Measurements from ENCODE around the gene CNOT8. TPM values are rescaled to one million over a fixed set of nuclear protein-coding genes. Genes with fewer than 3 reads are reported as not detected.

CNOT8 gene
- total and polyA plus RNA-seq, 9 of the 15 experiments (the other 6 are each of a cell fraction or from before 2014, with no cell fraction given), result 15.2 to 68.9 (median 52.1) TPM

DNA sequence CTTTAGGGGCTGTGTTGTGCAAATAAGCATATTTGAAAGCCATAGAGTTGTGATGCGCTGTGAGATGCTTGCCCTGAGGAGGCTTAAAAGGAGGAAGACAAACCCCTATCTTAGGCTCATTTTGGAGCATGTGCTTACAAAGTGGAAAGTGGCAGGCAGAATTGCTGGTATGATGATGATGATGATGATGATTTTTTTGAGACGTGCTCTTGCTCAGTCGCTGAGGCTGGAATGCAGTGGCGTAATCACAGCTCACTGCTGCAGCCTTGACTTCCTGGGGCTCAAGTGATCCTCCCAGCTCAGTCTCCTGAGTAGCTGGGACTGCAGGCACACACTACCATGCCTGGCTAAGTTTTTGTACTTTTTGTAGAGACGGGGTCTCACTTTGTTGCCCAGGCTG is 1.7 kb downstream of the CNOT8 start:
- TF ChIP-seq MYC (IDR thresholded peaks at IDR 0.05; ENCODE audit: low read depth, low read length), result 0 out of 2 replicates have a peak, but pooled peaks have one; percentile 16
- no peak for TF ChIP-seq MYC (CRISPR knock-in tag; IDR thresholded peaks at IDR 0.05; ENCODE audit: borderline replicate concordance, low read depth)
- peak in 1 of 2 experiments; percentile 52; a peak in 1 of 4 replicates for TF ChIP-seq TEAD1 (CRISPR knock-in tag; IDR thresholded peaks at IDR 0.05)
- TF ChIP-seq TCFL5 (CRISPR knock-in tag; conservative IDR thresholded peaks at IDR 0.05), result no peak
- TF ChIP-seq CEBPB (tag; IDR thresholded peaks at IDR 0.05), result peak; percentile 72
- in situ Hi-C loops (cut with MboI), result no loop called here
- peak; percentile 40 for FAIRE-seq
- Histone ChIP-seq H2AFZ (ENCODE audit: low read depth, low read length) (no peak overlapping the region), H3K79me2 (ENCODE audit: control insufficient read depth, insufficient read depth, low read length) (peaks cover 65% of the 10 kb centered on the region), H4K20me1 (replicated peaks; ENCODE audit: control insufficient read depth, insufficient read depth, low read length) (no peaks in the 10 kb centered on the region; the same call in 1 of the 2 replicates), H3K27ac (ENCODE audit: extremely low read depth, low read depth, low read length) (peak overlapping the region; percentile 95; the same call in 2 of the 3 replicates), H3K4me3 (peak overlapping the region; percentile 88), H3K36me3 (ENCODE audit: control insufficient read depth, insufficient read depth, low read length) (peaks cover 31% of the 10 kb centered on the region), H3K4me2 (ENCODE audit: insufficient read depth, low read length) (peak overlapping the region; percentile 96), H3K27me3 (ENCODE audit: control insufficient read depth in 2 of 2, insufficient read depth in 2 of 2, low read length in 2 of 2) (no peaks in the 10 kb centered on the region), H3K9me1 (ENCODE audit: control insufficient read depth, insufficient read depth, low read length) (no peaks in the 10 kb centered on the region), H3K9ac (ENCODE audit: insufficient read depth in 1 of 2, low read depth in 2 of 2, low read length in 2 of 2) (peak overlapping the region; percentile 45 to 87; a peak in 3 of 4 replicates), H3K9me3 (replicated peaks; ENCODE audit: control insufficient read depth, insufficient read depth, low read depth, low read length) (no peaks in the 10 kb centered on the region), H3K4me1 (replicated peaks in 1 of 2; ENCODE audit: control insufficient read depth in 2 of 2, insufficient read depth in 2 of 2, low read length in 2 of 2) (peaks cover 17 to 31% of the 10 kb centered on the region in 2 experiments; a peak in 4 of 5 replicates)
- intact Hi-C loops (cut with micrococcal nuclease), result no loop called here
- POLR2A ChIA-PET, result interaction anchor here (0.7 to 1.8 kb wide), 4 partner anchors 8 to 206 kb away, joined by 3 to 11 read pairs (median 4); no protein-coding TSS in a partner anchor
- no TSS peak for BruUV-seq (replicated peaks)
- peak in 1 of 4 experiments; percentile 41 for DNase-seq (ENCODE audit: extremely low read depth in 1 of 4, low spot score in 3 of 4)
- ATAC-seq, result no peak
- CTCF ChIA-PET (ENCODE audit: low intra/inter-chr PET ratio), result no interaction called here
- WGBS (ENCODE audit: insufficient coverage, low coverage, missing lambda C conversion rate), result 27% methylated on average over 5 of the region's 5 CpGs

DNA sequence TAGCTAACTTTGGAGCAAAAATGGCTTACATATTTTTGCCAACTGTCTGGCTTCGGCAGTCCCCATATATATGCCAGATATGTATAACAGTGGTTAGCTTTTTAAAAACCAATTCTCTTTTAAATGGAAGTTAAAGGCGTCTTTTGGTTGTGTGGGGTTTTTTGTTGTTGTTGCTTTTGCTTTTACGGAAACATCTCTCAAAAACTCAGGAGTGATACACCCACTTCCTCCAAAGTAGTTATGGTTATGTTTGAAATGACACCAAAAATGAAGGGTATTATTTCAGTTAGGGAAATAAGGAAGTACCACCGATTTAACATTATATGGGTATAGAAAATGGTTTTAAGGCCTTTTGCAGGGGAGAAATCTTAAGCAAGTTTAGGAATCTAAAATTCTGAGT is 2.3 kb downstream of the CNOT8 start:
- H3K79me2 ChIP-seq (ENCODE audit: control insufficient read depth, insufficient read depth, low read length), result peaks cover 71% of the 10 kb centered on the region
- DNase-seq (ENCODE audit: extremely low read depth in 1 of 4, low spot score in 3 of 4) (no peak), ATAC-seq (no peak), FAIRE-seq (no peak)
- POLR2A ChIA-PET, result interaction anchor here (1.7 to 1.8 kb wide), 2 partner anchors 16 to 20 kb away, joined by 3 to 11 read pairs; no protein-coding TSS in a partner anchor
- H3K4me1 ChIP-seq (replicated peaks in 1 of 2; ENCODE audit: control insufficient read depth in 2 of 2, insufficient read depth in 2 of 2, low read length in 2 of 2), result peaks cover 17 to 30% of the 10 kb centered on the region in 2 experiments; a peak in 4 of 5 replicates
- 51% methylated on average over 4 of the region's 4 CpGs for WGBS (ENCODE audit: insufficient coverage, low coverage, missing lambda C conversion rate)
- H2AFZ ChIP-seq (ENCODE audit: low read depth, low read length), result no peak overlapping the region
- H4K20me1 ChIP-seq (replicated peaks; ENCODE audit: control insufficient read depth, insufficient read depth, low read length), result no peaks in the 10 kb centered on the region; the same call in 1 of the 2 replicates
- H3K36me3 ChIP-seq (ENCODE audit: control insufficient read depth, insufficient read depth, low read length), result peaks cover 38% of the 10 kb centered on the region
- intact Hi-C loops (cut with micrococcal nuclease) (no loop called here), in situ Hi-C loops (cut with MboI) (no loop called here)
- H3K9ac ChIP-seq (ENCODE audit: insufficient read depth in 1 of 2, low read depth in 2 of 2, low read length in 2 of 2), result peak overlapping the region in 1 of 2 experiments; percentile 9; a peak in 1 of 4 replicates
- H3K27me3 ChIP-seq (ENCODE audit: control insufficient read depth in 2 of 2, insufficient read depth in 2 of 2, low read length in 2 of 2), result no peaks in the 10 kb centered on the region
- H3K9me3 ChIP-seq (replicated peaks; ENCODE audit: control insufficient read depth, insufficient read depth, low read depth, low read length), result no peaks in the 10 kb centered on the region
- peak overlapping the region; percentile 96; the same call in 1 of the 2 replicates for H3K4me2 ChIP-seq (ENCODE audit: insufficient read depth, low read length)
- no peak overlapping the region for H3K27ac ChIP-seq (ENCODE audit: extremely low read depth, low read depth, low read length)
- BruUV-seq (replicated peaks), result no TSS peak
- CTCF ChIA-PET (ENCODE audit: low intra/inter-chr PET ratio), result no interaction called here
- H3K9me1 ChIP-seq (ENCODE audit: control insufficient read depth, insufficient read depth, low read length), result no peaks in the 10 kb centered on the region
- H3K4me3 ChIP-seq, result peak overlapping the region; percentile 88
- TF ChIP-seq CREM (IDR thresholded peaks at IDR 0.05; ENCODE audit: low read depth) (no peak), RBM34 (IDR thresholded peaks at IDR 0.05; ENCODE audit: borderline replicate concordance, insufficient read depth, low read length) (no peak), HDGF (IDR thresholded peaks at IDR 0.05) (no peak), KDM4B (IDR thresholded peaks at IDR 0.05; ENCODE audit: borderline replicate concordance in 2 of 2, low read depth in 1 of 2) (no peak), CBX5 (IDR thresholded peaks at IDR 0.05; ENCODE audit: borderline replicate concordance, low read depth) (no peak), POLR2B (IDR thresholded peaks at IDR 0.05; ENCODE audit: low read depth, partially characterized antibody) (no peak)
- TF ChIP-seq, protein P1, sequence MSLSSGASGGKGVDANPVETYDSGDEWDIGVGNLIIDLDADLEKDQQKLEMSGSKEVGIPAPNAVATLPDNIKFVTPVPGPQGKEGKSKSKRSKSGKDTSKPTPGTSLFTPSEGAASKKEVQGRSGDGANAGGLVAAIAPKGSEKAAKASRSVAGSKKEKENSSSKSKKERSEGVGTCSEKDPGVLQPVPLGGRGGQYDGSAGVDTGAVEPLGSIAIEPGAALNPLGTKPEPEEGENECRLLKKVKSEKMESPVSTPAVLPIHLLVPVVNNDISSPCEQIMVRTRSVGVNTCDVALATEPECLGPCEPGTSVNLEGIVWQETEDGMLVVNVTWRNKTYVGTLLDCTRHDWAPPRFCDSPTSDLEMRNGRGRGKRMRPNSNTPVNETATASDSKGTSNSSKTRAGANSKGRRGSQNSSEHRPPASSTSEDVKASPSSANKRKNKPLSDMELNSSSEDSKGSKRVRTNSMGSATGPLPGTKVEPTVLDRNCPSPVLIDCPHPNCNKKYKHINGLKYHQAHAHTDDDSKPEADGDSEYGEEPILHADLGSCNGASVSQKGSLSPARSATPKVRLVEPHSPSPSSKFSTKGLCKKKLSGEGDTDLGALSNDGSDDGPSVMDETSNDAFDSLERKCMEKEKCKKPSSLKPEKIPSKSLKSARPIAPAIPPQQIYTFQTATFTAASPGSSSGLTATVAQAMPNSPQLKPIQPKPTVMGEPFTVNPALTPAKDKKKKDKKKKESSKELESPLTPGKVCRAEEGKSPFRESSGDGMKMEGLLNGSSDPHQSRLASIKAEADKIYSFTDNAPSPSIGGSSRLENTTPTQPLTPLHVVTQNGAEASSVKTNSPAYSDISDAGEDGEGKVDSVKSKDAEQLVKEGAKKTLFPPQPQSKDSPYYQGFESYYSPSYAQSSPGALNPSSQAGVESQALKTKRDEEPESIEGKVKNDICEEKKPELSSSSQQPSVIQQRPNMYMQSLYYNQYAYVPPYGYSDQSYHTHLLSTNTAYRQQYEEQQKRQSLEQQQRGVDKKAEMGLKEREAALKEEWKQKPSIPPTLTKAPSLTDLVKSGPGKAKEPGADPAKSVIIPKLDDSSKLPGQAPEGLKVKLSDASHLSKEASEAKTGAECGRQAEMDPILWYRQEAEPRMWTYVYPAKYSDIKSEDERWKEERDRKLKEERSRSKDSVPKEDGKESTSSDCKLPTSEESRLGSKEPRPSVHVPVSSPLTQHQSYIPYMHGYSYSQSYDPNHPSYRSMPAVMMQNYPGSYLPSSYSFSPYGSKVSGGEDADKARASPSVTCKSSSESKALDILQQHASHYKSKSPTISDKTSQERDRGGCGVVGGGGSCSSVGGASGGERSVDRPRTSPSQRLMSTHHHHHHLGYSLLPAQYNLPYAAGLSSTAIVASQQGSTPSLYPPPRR (CRISPR knock-in tag; IDR thresholded peaks at IDR 0.05; ENCODE audit: borderline replicate concordance), result no peak
